Fibroblast of mammary gland (primary cell): ENCODE measurements around the gene NNAT.

Source experiments
- DNase-seq: peaks from one replicate; pipeline ENCODE4 v3.0.0-alpha.2; 2010; ENCODE audit warnings: low read depth
- H3K4me3 ChIP-seq: 2 replicates; pipeline ENCODE4 v1.5.1; 2011; ENCODE audit warnings: low read depth, mild to moderate bottlenecking, low read length, moderate library complexity; ENCODE audit not compliant: control insufficient read depth
- TF ChIP-seq, protein P1 (sequence below): conservative IDR thresholded peaks from 2 replicates; pipeline ENCODE4 v1.5.1; 2011; ENCODE audit warnings: low read depth, low read length, inconsistent platforms; ENCODE audit not compliant: control insufficient read depth, insufficient read depth

Gene NNAT

GRCh38 chr20:37519508-37520418 lies 1.3 kb upstream of the NNAT start:
- TF ChIP-seq, protein P1, sequence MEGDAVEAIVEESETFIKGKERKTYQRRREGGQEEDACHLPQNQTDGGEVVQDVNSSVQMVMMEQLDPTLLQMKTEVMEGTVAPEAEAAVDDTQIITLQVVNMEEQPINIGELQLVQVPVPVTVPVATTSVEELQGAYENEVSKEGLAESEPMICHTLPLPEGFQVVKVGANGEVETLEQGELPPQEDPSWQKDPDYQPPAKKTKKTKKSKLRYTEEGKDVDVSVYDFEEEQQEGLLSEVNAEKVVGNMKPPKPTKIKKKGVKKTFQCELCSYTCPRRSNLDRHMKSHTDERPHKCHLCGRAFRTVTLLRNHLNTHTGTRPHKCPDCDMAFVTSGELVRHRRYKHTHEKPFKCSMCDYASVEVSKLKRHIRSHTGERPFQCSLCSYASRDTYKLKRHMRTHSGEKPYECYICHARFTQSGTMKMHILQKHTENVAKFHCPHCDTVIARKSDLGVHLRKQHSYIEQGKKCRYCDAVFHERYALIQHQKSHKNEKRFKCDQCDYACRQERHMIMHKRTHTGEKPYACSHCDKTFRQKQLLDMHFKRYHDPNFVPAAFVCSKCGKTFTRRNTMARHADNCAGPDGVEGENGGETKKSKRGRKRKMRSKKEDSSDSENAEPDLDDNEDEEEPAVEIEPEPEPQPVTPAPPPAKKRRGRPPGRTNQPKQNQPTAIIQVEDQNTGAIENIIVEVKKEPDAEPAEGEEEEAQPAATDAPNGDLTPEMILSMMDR, result no peak
- H3K4me3 ChIP-seq, result no peak overlapping the region
- no peak for DNase-seq

GRCh38 chr20:37520419-37520955 lies 563 bp upstream of the NNAT start:
- TF ChIP-seq, protein P1, result no peak
- H3K4me3 ChIP-seq, result no peak overlapping the region
- DNase-seq, result no peak

- H3K4me3 ChIP-seq, result no peak overlapping the region
- TF ChIP-seq, protein P1, result no peak
- DNase-seq, result peak; percentile 14
These were observed 1.4 kb downstream of the NNAT start for GRCh38 chr20:37522260-37523011.

DNA sequence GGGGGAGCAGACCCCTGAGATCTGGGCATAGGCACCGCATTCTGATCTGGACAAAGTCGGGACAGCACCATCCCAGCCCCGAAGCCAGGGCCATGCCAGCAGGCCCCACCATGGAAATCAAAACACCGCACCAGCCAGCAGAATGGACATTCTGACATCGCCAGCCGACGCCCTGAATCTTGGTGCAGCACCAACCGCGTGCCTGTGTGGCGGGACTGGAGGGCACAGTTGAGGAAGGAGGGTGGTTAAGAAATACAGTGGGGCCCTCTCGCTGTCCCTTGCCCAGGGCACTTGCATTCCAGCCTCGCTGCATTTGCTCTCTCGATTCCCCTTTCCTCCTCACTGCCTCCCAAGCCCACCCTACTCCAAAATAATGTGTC lies 2.0 kb downstream of the NNAT start:
- no peak for DNase-seq
- H3K4me3 ChIP-seq, result no peak overlapping the region
- TF ChIP-seq, protein P1, result no peak

- no peak overlapping the region for H3K4me3 ChIP-seq
- no peak for DNase-seq
- TF ChIP-seq, protein P1, result no peak
These were observed 3.1 kb downstream of the NNAT start for GRCh38 chr20:37523911-37524700.
